WTC11 (cell line): ENCODE results near the gene CD79B.

ENCODE experiments used
- MYBL2 ChIP-seq: sonication (generic); formaldehyde crosslinking; IDR thresholded peaks from 2 replicates; pipeline ENCODE4 v1.8.1; 2023; ENCODE audit warnings: mild to moderate bottlenecking, moderate library complexity, missing genetic modification reagents
- TF ChIP-seq, protein P1 (sequence below): sonication (generic); formaldehyde crosslinking; conservative IDR thresholded peaks from 2 replicates; pipeline ENCODE4 v1.8.1; 2023; ENCODE audit warnings: mild to moderate bottlenecking, low read depth, missing genetic modification reagents, moderate library complexity

DNA sequence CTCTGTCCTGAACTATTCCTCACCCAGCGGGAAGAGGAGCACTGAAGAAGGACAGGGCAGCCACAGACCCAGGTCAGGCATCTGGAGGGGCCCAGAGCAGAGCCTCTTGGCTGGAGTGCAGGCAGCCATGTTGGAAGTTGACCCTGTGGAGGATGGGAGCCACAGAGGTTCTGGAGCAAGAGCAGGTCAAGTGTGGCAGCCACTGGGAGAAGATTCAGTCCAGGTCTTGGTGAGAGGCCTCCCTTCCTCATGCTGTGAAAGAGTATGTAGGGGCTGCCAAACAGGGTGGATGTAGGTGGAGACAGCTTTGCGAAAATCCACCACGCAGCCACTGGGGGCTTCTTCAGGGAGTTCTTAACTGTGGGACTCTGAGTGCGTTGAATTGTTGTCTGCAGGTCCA lies 590 bp upstream of the CD79B start:
- no peak for TF ChIP-seq MYBL2
- TF ChIP-seq, protein P1, sequence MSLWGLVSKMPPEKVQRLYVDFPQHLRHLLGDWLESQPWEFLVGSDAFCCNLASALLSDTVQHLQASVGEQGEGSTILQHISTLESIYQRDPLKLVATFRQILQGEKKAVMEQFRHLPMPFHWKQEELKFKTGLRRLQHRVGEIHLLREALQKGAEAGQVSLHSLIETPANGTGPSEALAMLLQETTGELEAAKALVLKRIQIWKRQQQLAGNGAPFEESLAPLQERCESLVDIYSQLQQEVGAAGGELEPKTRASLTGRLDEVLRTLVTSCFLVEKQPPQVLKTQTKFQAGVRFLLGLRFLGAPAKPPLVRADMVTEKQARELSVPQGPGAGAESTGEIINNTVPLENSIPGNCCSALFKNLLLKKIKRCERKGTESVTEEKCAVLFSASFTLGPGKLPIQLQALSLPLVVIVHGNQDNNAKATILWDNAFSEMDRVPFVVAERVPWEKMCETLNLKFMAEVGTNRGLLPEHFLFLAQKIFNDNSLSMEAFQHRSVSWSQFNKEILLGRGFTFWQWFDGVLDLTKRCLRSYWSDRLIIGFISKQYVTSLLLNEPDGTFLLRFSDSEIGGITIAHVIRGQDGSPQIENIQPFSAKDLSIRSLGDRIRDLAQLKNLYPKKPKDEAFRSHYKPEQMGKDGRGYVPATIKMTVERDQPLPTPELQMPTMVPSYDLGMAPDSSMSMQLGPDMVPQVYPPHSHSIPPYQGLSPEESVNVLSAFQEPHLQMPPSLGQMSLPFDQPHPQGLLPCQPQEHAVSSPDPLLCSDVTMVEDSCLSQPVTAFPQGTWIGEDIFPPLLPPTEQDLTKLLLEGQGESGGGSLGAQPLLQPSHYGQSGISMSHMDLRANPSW (CRISPR knock-in tag), result no peak
